GM12878 (cell line): ENCODE data around the gene GCC1. TPM values are rescaled to one million over a fixed set of nuclear protein-coding genes. Genes with fewer than 3 reads are reported as not detected.
A peak's percentile ranks its signal among the peaks of the same experiment; 100 is the strongest.

Source experiments
- ATAC-seq: fragments of 200-7000 bp; cut with Tn5 transposase; 3 replicates; pipeline ENCODE4 v1.9.1; 2020; ENCODE audit warnings: mild to moderate bottlenecking, moderate library complexity
- BruUV-seq: library from RNA; stranded (reverse); fragments of 400-500 nt; replicated peaks from 2 replicates; lab custom pipeline; 2021; lab: Mats Ljungman, UMichigan
- CTCF ChIA-PET: fragments of 300-600 bp; sonication (Branson Sonifier 250); formaldehyde crosslinking; extraction: SDS; loops from one replicate; lab custom pipeline; 2021; ENCODE audit warnings: inconsistent platforms; lab: Yijun Ruan, JAX
- POLR2A ChIA-PET: fragments of 350-600 bp; formaldehyde crosslinking; extraction: SDS; loops from one replicate; lab custom pipeline; 2021; ENCODE audit warnings: inconsistent platforms; lab: Charles Lee
- RAD21 ChIA-PET: fragments of 300-600 bp; sonication (Branson Sonifier 250); formaldehyde crosslinking; loops from one replicate; lab custom pipeline; 2023; ENCODE audit warnings: antibody characterized with exemption; ENCODE audit not compliant: unreplicated experiment; lab: Charles Lee
- SMC1A ChIA-PET: fragments of 300-600 bp; sonication (Branson Sonifier 250); formaldehyde crosslinking; loops from one replicate; lab custom pipeline; 2023; ENCODE audit not compliant: unreplicated experiment, uncharacterized antibody; lab: Charles Lee
- DNase-seq: peaks from one replicate; pipeline ENCODE4 v3.0.0-alpha.2; 2011; ENCODE audit warnings: low read depth, low spot score
- FAIRE-seq: peaks from 3 replicates; lab custom pipeline; 2011; peaks lifted over from hg19 to GRCh38; lab: Jason Lieb, UNC
- H2AFZ ChIP-seq: 2 replicates; pipeline ENCODE4 v1.6.0; 2011; ENCODE audit warnings: low read depth, low read length, control low read depth; ENCODE audit not compliant: control insufficient read depth
- H3K27ac ChIP-seq: 2 replicates; pipeline ENCODE4 v1.5.1; 2011; ENCODE audit warnings: control low read depth; ENCODE audit not compliant: control insufficient read depth, insufficient read depth
- H3K27me3 ChIP-seq, 2 experiments: replicated peaks in 1 of 2; 2 replicates each; pipeline versions ENCODE4 v1.6.0 to v1.6.1; 2011; ENCODE audit warnings: low read length in 1 of 2; ENCODE audit not compliant: control insufficient read depth in 2 of 2, insufficient read depth in 2 of 2
- H3K36me3 ChIP-seq, 2 experiments: 2 replicates each; pipeline ENCODE4 v1.5.1; 2011; ENCODE audit warnings: low read length in 1 of 2; ENCODE audit not compliant: control insufficient read depth in 2 of 2, insufficient read depth in 2 of 2
- H3K4me1 ChIP-seq: 2 replicates; pipeline ENCODE4 v1.6.1; 2011; ENCODE audit warnings: mild to moderate bottlenecking, low read length, moderate library complexity, mixed read lengths; ENCODE audit not compliant: control insufficient read depth, insufficient read depth
- H3K4me2 ChIP-seq: 2 replicates; pipeline ENCODE4 v1.6.0; 2011; ENCODE audit warnings: control low read depth; ENCODE audit not compliant: control insufficient read depth, insufficient read depth
- H3K4me3 ChIP-seq: fragments of 200-600 bp; sonication (generic); 2 replicates; pipeline ENCODE4 v1.5.1; 2016
- H3K79me2 ChIP-seq: 2 replicates; pipeline ENCODE4 v1.6.0; 2011; ENCODE audit warnings: low read length; ENCODE audit not compliant: control insufficient read depth, insufficient read depth
- H3K9ac ChIP-seq: 2 replicates; pipeline ENCODE4 v1.8.0; 2011; ENCODE audit warnings: low read length, control low read depth, mixed read lengths; ENCODE audit not compliant: control insufficient read depth, insufficient read depth
- H3K9me3 ChIP-seq: replicated peaks from 3 replicates; pipeline ENCODE4 v1.5.1; 2011; ENCODE audit warnings: mild to moderate bottlenecking, low read length; ENCODE audit not compliant: control insufficient read depth, insufficient read depth
- H4K20me1 ChIP-seq: 2 replicates; pipeline ENCODE4 v1.6.0; 2011; ENCODE audit not compliant: control insufficient read depth, insufficient read depth
- CBFB ChIP-seq: IDR thresholded peaks from 2 replicates; pipeline ENCODE4 v1.6.1; 2016; ENCODE audit warnings: antibody characterized with exemption, low read depth
- CHD1 ChIP-seq: IDR thresholded peaks from 2 replicates; pipeline ENCODE4 v1.6.1; 2012; ENCODE audit warnings: low read depth, low read length, improper control_type of control experiment
- IRF4 ChIP-seq: IDR thresholded peaks from 2 replicates; pipeline ENCODE4 v1.6.1; 2011; ENCODE audit warnings: low read depth, low read length
- LARP7 ChIP-seq: fragments of 450-650 bp; IDR thresholded peaks from 2 replicates; pipeline ENCODE4 v1.6.1; 2017; ENCODE audit warnings: mild to moderate bottlenecking
- POLR2AphosphoS2 ChIP-seq: IDR thresholded peaks from 2 replicates; pipeline ENCODE4 v1.6.1; 2011; ENCODE audit warnings: low read depth, mild to moderate bottlenecking, low read length, improper control_type of control experiment, moderate library complexity
- RAD21 ChIP-seq: IDR thresholded peaks from 2 replicates; pipeline ENCODE4 v1.6.1; 2011; ENCODE audit warnings: mild to moderate bottlenecking, low read depth, low read length, moderate library complexity; ENCODE audit not compliant: insufficient read depth
- RELA ChIP-seq: fragments of 450-650 bp; IDR thresholded peaks from 2 replicates; pipeline ENCODE4 v1.8.0; 2014; ENCODE audit warnings: borderline replicate concordance; ENCODE audit not compliant: partially characterized antibody
- SMC3 ChIP-seq: IDR thresholded peaks from 2 replicates; pipeline ENCODE4 v1.6.1; 2011; ENCODE audit warnings: low read length, improper control_type of control experiment, borderline replicate concordance
- WGBS: methylation state at CpG from one replicate; pipeline ENCODE4 v1.1.6; 2016; ENCODE audit warnings: low lambda C conversion rate; ENCODE audit not compliant: insufficient replicate concordance, insufficient coverage; ENCODE audit errors: missing lambda C conversion rate; 5-methylcytosine and 5-hydroxymethylcytosine counted together
- in situ Hi-C: fragments of 300-500 bp; cut with MboI; formaldehyde crosslinking; loops from 9 replicates; pipeline ENCODE4 v1.14.3; 2018; ENCODE audit warnings: mixed read lengths
- intact Hi-C: fragments of 100-400 bp; cut with micrococcal nuclease; formaldehyde crosslinking; loops from one replicate; pipeline ENCODE4 v1.14.2; 2022; ENCODE audit not compliant: unreplicated experiment
- polyA plus RNA-seq, 11 experiments: library from polyadenylated mRNA; depleted of rRNA in 4 of 11; unstranded in 6 of 11; stranded (reverse) in 5 of 11; fragments of >200 nt; fragmentation: Nextera tagmentation in 4 of 11; fragmentation: Illumina TruSeq in 1 of 11; extraction: Ambion mirVana in 4 of 11; extraction: Trizol in 1 of 11; gene quantifications; 1 replicate in 1 of 11; 2 replicates in 10 of 11; pipeline versions ENCODE4 v1.2.1 to v1.2.3, GENCODE V29; 2011 to 2016; ENCODE audit warnings: inconsistent platforms in 2 of 11, missing spikeins in 2 of 11, low read depth in 1 of 11
- total RNA-seq, 4 experiments: library from RNA; depleted of rRNA in 3 of 4; stranded (reverse); fragments of >200 nt in 3 of 4; fragmentation: Illumina TruSeq in 1 of 4; extraction: Trizol in 1 of 4; gene quantifications; 2 replicates each; pipeline versions ENCODE4 v1.2.1 to v1.2.3, GENCODE V29; 2013 to 2021
- TF ChIP-seq, protein P1 (sequence below): fragments of 450-650 bp; IDR thresholded peaks from 2 replicates; pipeline ENCODE4 v1.6.1; 2017; ENCODE audit warnings: borderline replicate concordance
- TF ChIP-seq, protein P2 (sequence below), 3 experiments: IDR thresholded peaks in 2 of 3; conservative IDR thresholded peaks in 1 of 3; 2 replicates each; pipeline ENCODE4 v1.5.1; 2011; ENCODE audit warnings: low read depth in 3 of 3, low read length in 3 of 3, mild to moderate bottlenecking in 3 of 3, control low read depth in 2 of 3, moderate library complexity in 2 of 3, inconsistent platforms in 1 of 3, mixed read lengths in 1 of 3; ENCODE audit not compliant: control insufficient read depth in 2 of 3, insufficient read depth in 1 of 3; ENCODE audit errors: extremely low read depth in 1 of 3
- TF ChIP-seq, protein P3 (sequence below): IDR thresholded peaks from 2 replicates; pipeline ENCODE4 v1.6.1; 2011; ENCODE audit warnings: low read depth, low read length, improper control_type of control experiment, borderline replicate concordance
- TF ChIP-seq, protein P4 (sequence below): IDR thresholded peaks from 2 replicates; pipeline ENCODE4 v1.6.1; 2012; ENCODE audit warnings: low read depth, low read length, improper control_type of control experiment

Gene GCC1
- total and polyA plus RNA-seq, 10 of the 15 experiments (the other 5 are each of a cell fraction or from before 2014, with no cell fraction given) = 1.8 to 17.2 (median 9.0) TPM

DNA sequence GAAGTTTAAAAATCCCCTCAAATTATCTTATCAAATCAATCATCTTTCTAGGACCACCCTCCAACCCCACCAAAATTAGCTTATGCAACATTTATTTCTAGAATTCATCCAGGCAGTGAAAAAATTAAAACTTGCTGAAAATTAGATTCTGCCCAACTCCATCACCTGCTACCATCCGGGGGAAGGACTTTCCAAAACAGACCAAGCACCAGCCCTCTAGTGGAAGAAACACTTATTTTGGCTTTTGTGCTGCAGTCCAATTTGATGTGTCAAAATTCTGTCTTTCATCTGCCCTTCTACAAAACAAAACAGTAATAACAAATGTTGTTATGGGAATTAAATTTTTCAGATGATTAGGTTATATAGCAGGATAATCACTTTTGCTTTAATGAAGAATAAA lies 35.1 kb downstream of the GCC1 start:
- no peaks in the 10 kb centered on the region for H3K27me3 ChIP-seq
- no peak overlapping the region for H3K9ac ChIP-seq
- RAD21 ChIA-PET = no interaction called here
- POLR2A ChIA-PET = no interaction called here
- 18% methylated on average over 1 of the region's 1 CpG for WGBS
- H3K4me3 ChIP-seq = no peak overlapping the region
- H3K4me1 ChIP-seq = no peaks in the 10 kb centered on the region
- TF ChIP-seq, protein P1, sequence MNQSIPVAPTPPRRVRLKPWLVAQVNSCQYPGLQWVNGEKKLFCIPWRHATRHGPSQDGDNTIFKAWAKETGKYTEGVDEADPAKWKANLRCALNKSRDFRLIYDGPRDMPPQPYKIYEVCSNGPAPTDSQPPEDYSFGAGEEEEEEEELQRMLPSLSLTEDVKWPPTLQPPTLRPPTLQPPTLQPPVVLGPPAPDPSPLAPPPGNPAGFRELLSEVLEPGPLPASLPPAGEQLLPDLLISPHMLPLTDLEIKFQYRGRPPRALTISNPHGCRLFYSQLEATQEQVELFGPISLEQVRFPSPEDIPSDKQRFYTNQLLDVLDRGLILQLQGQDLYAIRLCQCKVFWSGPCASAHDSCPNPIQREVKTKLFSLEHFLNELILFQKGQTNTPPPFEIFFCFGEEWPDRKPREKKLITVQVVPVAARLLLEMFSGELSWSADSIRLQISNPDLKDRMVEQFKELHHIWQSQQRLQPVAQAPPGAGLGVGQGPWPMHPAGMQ = no peak
- TF ChIP-seq LARP7 = no peak
- TF ChIP-seq, protein P2, sequence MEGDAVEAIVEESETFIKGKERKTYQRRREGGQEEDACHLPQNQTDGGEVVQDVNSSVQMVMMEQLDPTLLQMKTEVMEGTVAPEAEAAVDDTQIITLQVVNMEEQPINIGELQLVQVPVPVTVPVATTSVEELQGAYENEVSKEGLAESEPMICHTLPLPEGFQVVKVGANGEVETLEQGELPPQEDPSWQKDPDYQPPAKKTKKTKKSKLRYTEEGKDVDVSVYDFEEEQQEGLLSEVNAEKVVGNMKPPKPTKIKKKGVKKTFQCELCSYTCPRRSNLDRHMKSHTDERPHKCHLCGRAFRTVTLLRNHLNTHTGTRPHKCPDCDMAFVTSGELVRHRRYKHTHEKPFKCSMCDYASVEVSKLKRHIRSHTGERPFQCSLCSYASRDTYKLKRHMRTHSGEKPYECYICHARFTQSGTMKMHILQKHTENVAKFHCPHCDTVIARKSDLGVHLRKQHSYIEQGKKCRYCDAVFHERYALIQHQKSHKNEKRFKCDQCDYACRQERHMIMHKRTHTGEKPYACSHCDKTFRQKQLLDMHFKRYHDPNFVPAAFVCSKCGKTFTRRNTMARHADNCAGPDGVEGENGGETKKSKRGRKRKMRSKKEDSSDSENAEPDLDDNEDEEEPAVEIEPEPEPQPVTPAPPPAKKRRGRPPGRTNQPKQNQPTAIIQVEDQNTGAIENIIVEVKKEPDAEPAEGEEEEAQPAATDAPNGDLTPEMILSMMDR (IDR thresholded peaks at IDR 0.05 in 2 of 3, conservative IDR thresholded peaks at IDR 0.05 in 1 of 3; ENCODE audit: control insufficient read depth in 2 of 3, extremely low read depth in 1 of 3, insufficient read depth in 1 of 3, low read depth in 3 of 3, low read length in 3 of 3) = peak in 2 of 3 experiments; percentile 17 to 26; a peak in 1 of 6 replicates
- H3K79me2 ChIP-seq = no peaks in the 10 kb centered on the region
- H2AFZ ChIP-seq = no peak overlapping the region
- FAIRE-seq (no peak), DNase-seq (no peak), ATAC-seq (no peak)
- no peaks in the 10 kb centered on the region for H3K36me3 ChIP-seq
- no TSS peak for BruUV-seq
- intact Hi-C loops (no loop called here), in situ Hi-C loops (no loop called here)
- no peak overlapping the region for H3K4me2 ChIP-seq
- CTCF ChIA-PET = no interaction called here
- SMC1A ChIA-PET = no interaction called here
- no peaks in the 10 kb centered on the region for H4K20me1 ChIP-seq
- no peaks in the 10 kb centered on the region; the same call in 2 of the 3 replicates for H3K9me3 ChIP-seq
- no peak overlapping the region for H3K27ac ChIP-seq

DNA sequence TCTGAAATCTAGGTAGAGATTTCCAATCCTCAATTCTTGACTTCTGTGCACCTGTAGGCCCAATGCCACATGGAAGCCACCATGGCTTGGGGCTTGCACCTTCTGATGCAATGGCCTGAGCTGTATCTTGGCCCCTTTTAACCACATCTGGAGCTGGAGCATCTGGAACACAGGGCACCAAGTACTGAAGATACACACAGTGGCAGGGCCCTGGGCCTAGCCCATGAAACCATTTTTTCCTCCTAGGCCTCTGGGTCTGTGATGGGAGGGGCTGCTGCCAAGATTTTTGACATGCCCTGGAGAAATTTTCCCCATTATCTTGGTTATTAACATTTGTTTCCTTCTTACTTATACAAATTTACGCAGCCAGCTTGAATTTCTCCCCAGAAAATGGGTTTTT lies 39.1 kb downstream of the GCC1 start:
- no peaks in the 10 kb centered on the region for H3K79me2 ChIP-seq
- H3K9ac ChIP-seq = no peak overlapping the region
- FAIRE-seq (no peak), DNase-seq (no peak), ATAC-seq (no peak)
- H3K4me1 ChIP-seq = no peaks in the 10 kb centered on the region
- H3K36me3 ChIP-seq = no peaks in the 10 kb centered on the region
- no TSS peak for BruUV-seq
- RAD21 ChIA-PET = no interaction called here
- H3K9me3 ChIP-seq = no peaks in the 10 kb centered on the region; the same call in 2 of the 3 replicates
- no peak overlapping the region for H3K4me3 ChIP-seq
- CTCF ChIA-PET = no interaction called here
- WGBS = 0% methylated on average over 1 of the region's 1 CpG
- no peaks in the 10 kb centered on the region for H3K27me3 ChIP-seq
- POLR2A ChIA-PET = no interaction called here
- SMC1A ChIA-PET = no interaction called here
- no peaks in the 10 kb centered on the region for H4K20me1 ChIP-seq
- intact Hi-C loops (no loop called here), in situ Hi-C loops (no loop called here)
- H2AFZ ChIP-seq = no peak overlapping the region
- no peak overlapping the region for H3K27ac ChIP-seq
- no peak overlapping the region for H3K4me2 ChIP-seq
- TF ChIP-seq, protein P3, sequence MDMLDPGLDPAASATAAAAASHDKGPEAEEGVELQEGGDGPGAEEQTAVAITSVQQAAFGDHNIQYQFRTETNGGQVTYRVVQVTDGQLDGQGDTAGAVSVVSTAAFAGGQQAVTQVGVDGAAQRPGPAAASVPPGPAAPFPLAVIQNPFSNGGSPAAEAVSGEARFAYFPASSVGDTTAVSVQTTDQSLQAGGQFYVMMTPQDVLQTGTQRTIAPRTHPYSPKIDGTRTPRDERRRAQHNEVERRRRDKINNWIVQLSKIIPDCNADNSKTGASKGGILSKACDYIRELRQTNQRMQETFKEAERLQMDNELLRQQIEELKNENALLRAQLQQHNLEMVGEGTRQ = no peak
- TF ChIP-seq, protein P4, sequence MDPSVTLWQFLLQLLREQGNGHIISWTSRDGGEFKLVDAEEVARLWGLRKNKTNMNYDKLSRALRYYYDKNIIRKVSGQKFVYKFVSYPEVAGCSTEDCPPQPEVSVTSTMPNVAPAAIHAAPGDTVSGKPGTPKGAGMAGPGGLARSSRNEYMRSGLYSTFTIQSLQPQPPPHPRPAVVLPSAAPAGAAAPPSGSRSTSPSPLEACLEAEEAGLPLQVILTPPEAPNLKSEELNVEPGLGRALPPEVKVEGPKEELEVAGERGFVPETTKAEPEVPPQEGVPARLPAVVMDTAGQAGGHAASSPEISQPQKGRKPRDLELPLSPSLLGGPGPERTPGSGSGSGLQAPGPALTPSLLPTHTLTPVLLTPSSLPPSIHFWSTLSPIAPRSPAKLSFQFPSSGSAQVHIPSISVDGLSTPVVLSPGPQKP = no peak
- TF ChIP-seq SMC3 (no peak), CHD1 (no peak), RAD21 (no peak), POLR2AphosphoS2 (no peak), CBFB (no peak), IRF4 (no peak), RELA (no peak)
